Measurements from ENCODE around the gene ZNF841. TPM values are rescaled to one million over a fixed set of nuclear protein-coding genes. Genes with fewer than 3 reads are reported as not detected.

ZNF841 gene
- total and polyA plus RNA-seq, 2 of the 13 experiments (the other 11 are each of a cell fraction or from before 2014, with no cell fraction given): 6.2 to 14.2 TPM

GRCh38 chr19:52048555-52049501 is 46.7 kb downstream of the ZNF841 start, which contains the start of gene ZNF432 (continued):
- no peak for TF ChIP-seq ZBTB39 (CRISPR knock-in tag; IDR thresholded peaks at IDR 0.05)
- TF ChIP-seq MZF1 (CRISPR knock-in tag; IDR thresholded peaks at IDR 0.05; ENCODE audit: borderline replicate concordance): 0 out of 2 replicates have a peak, but pooled peaks have one; percentile 25
- TF ChIP-seq U2AF1 (optimal IDR thresholded peaks at IDR 0.05; ENCODE audit: low read depth, low read length): peak; percentile 58
- peak; percentile 11; the same call in 1 of the 2 replicates for TF ChIP-seq SIX4 (CRISPR knock-in tag; IDR thresholded peaks at IDR 0.05)
- no peak for TF ChIP-seq MYNN (CRISPR knock-in tag; IDR thresholded peaks at IDR 0.05; ENCODE audit: low read depth)
- TF ChIP-seq ZFP36 (IDR thresholded peaks at IDR 0.05; ENCODE audit: borderline replicate concordance, low read depth, low read length, partially characterized antibody): no peak
- no peak for TF ChIP-seq ZNF337 (CRISPR knock-in tag; IDR thresholded peaks at IDR 0.05; ENCODE audit: borderline replicate concordance, low read depth)
- no peak for TF ChIP-seq HOXD1 (CRISPR knock-in tag; IDR thresholded peaks at IDR 0.05)
- TF ChIP-seq ZSCAN29 (CRISPR knock-in tag; conservative IDR thresholded peaks at IDR 0.05): no peak
- TF ChIP-seq BCL3 (CRISPR knock-in tag; IDR thresholded peaks at IDR 0.05): 0 out of 2 replicates have a peak, but pooled peaks have one; percentile 25
- TF ChIP-seq ZFAT (CRISPR knock-in tag; conservative IDR thresholded peaks at IDR 0.05): no peak
- TF ChIP-seq ZNF644 (CRISPR knock-in tag; IDR thresholded peaks at IDR 0.05; ENCODE audit: low read depth): no peak
- no peak for TF ChIP-seq ZNF160 (CRISPR knock-in tag; IDR thresholded peaks at IDR 0.05)
- no peak for TF ChIP-seq SNAI1 (CRISPR knock-in tag; IDR thresholded peaks at IDR 0.05; ENCODE audit: borderline replicate concordance)
- no peak for TF ChIP-seq HNF4A (CRISPR knock-in tag; IDR thresholded peaks at IDR 0.05)
- no peak for TF ChIP-seq ZMAT5 (CRISPR knock-in tag; IDR thresholded peaks at IDR 0.05; ENCODE audit: borderline replicate concordance, low read depth)
- TF ChIP-seq SATB2 (CRISPR knock-in tag; IDR thresholded peaks at IDR 0.05): no peak
- TF ChIP-seq ZNF552 (CRISPR knock-in tag; IDR thresholded peaks at IDR 0.05; ENCODE audit: borderline replicate concordance): no peak
- peak; percentile 86 for TF ChIP-seq PHF8 (CRISPR knock-in tag; IDR thresholded peaks at IDR 0.05)
- TF ChIP-seq YEATS2 (CRISPR knock-in tag; IDR thresholded peaks at IDR 0.05; ENCODE audit: borderline replicate concordance): 0 out of 2 replicates have a peak, but pooled peaks have one; percentile 57
- TF ChIP-seq RCOR2 (CRISPR knock-in tag; IDR thresholded peaks at IDR 0.05): no peak
- no peak for TF ChIP-seq ZNF256 (CRISPR knock-in tag; conservative IDR thresholded peaks at IDR 0.05)
- TF ChIP-seq ZNF878 (CRISPR knock-in tag; IDR thresholded peaks at IDR 0.05): no peak
- no peak for TF ChIP-seq ZFP82 (CRISPR knock-in tag; IDR thresholded peaks at IDR 0.05; ENCODE audit: borderline replicate concordance)
- no peak for TF ChIP-seq RNF219 (CRISPR knock-in tag; IDR thresholded peaks at IDR 0.05)

Data from HepG2 (cell line).